ENCODE results near the gene BUD31.
"Not testable (repeated sequence)": the region's sequence is repeated elsewhere in the genome, so short reads cannot be mapped to it uniquely, and the experiment has no call there.

Gene BUD31

DNA sequence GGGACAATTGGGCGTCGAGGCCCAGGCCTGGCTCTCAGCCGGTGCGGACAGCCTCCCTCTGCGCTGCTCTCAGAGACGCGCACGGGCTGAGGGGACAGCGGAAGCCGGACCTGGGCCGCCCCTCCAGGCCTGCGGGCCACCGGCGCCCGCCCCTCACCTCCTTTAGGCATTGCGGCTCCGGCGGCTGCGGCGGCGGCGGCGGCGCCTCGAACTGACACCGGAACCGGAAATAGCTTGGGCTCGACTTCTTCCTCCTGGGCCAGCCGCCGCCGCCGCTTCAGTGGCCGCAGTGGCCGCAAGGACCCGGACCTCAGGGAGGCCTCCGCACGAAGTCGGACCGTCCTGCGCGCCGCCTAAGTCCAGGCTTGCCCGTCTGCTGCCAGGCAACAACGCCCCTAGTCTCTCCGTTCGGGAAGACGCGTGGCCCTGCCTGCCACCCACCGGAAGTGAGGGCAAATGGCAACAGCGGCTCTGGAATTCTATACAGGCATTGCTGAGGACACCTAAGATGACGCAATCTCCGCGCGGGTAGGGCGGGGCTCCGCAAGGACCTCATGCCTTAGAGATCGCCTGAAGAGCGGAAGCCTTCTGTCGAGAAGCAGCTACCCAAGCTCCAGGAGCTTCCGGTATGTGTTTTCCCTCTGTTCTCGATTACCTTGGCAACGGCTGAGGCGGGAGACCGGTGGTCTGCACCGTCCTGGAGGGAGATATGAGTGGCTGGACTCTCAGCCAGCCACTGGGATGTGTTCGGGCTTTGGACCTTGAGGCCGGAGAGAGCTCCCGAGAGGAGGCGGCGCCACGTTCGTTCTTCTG is at the start of gene BUD31, which contains the start of gene PDAP1:
TSS of gene BUD31 (plus strand) at position 591 of the 813 bp plus-strand sequence. CDS start 2,124 bp downstream, outside the sequence.
TSS of gene PDAP1 (minus strand) at position 219 of the 813 bp plus-strand sequence. CDS start at position 170, 49 bp downstream.
- DNase-seq: peak; percentile 96

DNA sequence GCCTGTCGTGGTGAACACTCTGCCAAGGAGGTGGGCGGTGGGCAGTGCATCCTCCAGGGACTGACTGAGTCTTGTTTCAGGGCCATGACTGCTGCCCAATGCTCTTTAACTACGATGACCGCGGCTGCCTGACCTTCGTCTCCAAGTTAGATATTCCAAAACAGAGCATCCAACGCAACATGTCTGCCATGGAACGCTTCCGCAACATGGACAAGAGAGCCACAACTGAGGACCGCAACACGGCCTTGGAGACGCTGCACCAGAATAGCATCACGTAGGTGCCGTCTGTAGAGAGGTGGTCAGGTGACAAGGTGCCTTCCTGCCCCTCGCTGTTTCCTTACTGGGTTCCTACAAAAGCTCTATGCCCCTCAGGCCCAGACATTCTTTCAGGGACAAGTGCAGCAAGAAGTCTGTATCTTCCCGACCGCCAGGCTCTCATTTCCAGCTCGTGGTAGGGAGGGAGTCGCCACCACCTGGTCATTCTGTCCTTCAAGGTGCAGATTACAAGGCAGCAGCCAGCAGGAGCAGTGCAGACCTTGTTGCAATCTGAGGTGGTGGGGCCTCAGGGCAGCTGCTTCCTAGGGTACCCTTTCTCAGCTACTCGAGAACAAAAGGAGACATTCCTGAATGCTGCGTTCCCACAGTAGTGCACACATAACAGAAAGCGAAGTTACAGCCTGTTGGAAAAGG is 49.2 kb upstream of the BUD31 start:
- DNase-seq: no peak

DNA sequence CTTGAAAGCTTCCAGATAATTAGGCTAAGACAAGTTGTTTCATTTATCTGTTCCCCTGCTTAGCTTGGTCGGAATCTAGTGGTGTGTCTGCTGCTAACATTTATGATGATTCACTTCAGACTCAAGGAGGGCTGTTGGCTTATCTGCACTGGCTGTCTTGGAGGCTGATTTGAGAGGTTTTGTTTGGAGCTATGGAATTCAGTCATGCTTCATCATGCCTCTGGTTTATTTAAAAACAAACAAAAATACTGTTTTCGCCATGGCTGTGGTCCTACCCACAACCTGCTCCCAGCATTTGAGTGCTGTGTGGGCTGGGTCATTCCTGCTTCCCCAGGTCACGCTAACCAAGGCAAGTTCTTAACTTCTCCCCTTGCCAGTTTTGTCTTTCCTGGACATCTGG is 46.0 kb upstream of the BUD31 start:
- DNase-seq: no peak

DNA sequence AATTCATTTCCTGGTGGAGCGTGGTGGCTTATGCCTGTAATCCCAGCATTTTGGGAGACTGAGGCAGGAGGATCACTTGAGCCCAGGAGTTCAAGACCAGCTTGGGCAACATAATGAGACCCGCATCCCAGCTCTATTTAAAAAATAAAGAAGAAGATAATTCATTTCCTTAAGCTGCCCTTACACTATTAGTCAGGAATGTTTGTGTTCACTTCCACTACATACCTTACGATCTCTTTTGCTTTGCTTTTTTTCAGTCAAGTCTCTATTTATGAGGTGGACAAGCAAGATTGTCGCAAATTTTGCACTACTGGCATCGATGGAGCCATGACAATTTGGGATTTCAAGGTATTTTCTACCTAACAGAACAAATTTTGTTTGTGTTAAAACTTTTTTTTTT is 45.5 kb upstream of the BUD31 start:
- no peak for DNase-seq

GRCh38 chr7:99365318-99366141 is 43.2 kb upstream of the BUD31 start:
- DNase-seq: peak; percentile 61

DNA sequence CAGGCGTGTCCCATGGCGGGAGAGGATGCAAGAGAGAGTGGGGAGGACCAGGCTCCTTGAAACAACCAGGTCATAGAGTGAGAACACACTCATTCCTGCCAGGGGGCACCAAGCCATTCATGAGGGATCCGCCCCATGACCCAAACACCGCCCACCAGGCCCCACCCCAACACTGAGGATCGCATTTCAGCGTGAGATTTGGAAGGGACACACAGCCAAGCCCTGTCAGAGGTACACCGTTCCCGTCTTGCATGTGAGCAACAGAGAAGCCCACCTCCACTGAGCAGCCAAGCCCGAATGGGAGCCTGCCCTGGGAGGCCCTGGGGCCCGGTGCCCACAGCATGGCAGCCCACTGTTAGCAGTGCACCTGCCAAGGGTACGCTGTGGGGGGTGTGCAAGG is 42.1 kb upstream of the BUD31 start:
- no peak for DNase-seq

DNA sequence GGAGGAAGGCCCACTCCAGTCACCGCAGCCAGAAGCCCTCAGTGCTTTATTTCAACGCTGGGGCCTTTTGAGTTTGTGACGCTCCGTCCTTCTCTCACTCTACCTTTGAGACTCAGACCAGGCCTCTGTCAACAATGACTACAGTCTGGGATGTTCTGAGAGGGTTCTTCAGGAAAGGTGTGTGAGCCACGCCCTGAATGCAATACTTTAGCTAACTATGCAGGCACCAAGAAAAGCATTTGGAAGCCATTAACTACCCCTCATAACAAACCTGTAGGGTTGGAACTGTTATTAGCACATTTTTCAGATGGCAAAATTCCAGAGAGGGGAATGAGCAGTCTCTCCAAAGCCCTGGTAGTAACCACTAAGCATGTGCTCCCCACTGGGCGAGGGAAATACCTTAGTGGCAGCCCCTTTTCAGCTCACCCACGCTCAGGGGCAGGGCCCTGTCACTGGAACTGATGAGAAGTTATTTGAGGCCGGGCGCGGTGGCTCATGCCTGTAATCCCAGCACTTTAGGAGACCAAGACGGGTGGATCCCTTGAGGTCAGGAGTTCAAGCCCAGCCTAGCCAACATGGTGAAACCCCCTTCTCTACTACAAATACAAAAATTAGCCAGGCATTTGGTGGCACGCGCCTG is 39.9 kb upstream of the BUD31 start:
- no peak for DNase-seq

- DNase-seq: no peak
These were observed 38.9 kb upstream of the BUD31 start for GRCh38 chr7:99369767-99370391.

DNA sequence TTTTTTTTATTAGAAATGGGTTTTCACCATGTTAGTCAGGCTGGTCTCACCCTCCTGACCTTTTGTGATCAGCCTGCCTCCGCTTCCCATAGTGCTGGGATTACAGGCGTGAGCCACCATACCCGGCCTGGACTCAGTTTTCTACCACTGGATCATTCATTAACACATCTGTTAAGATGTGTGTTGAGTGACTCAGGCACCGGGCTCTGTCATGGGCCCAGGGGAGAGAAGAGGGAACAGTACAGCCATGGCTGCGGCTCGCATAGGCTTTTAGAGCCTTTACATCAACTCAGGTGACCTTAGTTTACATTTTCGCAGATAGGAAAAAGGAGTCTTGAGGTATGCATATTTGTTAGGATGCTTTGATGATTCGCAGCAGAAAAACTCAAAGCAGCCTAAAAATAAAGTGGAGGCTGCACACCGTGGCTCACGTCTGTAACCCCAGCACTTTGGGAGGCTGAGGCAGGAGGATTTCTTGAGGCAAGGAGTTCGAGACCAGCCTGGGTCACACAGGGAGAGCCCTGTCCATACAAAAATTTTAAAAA is 37.3 kb upstream of the BUD31 start:
- no peak for DNase-seq

DNA sequence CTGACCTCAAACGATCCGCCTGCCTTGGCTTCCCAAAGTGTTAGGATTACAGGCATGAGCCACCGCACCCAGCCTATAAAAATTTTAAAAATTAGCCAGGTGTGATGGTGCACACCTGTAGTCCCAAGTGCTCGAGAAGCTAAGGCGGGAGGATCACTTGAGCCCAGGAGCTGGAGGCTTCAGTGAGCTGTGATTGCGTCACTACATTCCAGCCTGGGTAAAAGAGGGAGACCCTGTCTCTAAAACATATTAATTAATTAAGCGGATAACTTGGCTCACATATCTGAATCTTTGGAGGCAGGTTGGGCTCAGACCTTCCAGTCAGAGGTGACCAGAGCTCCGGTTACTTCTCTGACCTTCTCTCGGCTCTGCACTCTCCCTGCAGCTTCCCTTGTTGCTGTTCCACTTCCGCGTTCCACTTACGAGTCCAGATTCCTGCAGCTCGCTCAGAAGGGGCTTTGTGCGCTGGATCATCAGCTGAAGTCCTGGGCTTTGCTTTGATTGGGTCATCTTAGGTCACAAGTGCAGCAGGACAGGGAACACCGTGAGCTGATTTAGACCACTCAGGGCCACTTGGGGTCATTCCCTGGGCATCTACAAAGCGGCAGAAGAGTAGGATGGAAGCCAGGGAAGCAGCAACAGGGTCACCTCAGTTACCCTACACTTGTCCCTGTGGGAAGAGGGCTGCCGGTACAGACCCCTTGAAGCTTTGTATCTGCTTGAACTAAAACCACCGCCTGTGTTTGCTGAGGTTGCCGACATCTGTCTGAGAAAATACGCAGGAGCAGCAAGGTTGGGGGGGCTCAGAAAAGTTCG is 36.3 kb upstream of the BUD31 start:
- no peak for DNase-seq

- no peak for DNase-seq
These were observed 35.4 kb upstream of the BUD31 start for GRCh38 chr7:99373091-99374066.

- DNase-seq: peak; percentile 94
These were observed 34.4 kb upstream of the BUD31 start, which contains the start of gene ARPC1B for GRCh38 chr7:99374111-99375064. ARPC1B (plus strand) TSS chr7:99374730; CDS start chr7:99385715, 10,985 bp downstream.

DNA sequence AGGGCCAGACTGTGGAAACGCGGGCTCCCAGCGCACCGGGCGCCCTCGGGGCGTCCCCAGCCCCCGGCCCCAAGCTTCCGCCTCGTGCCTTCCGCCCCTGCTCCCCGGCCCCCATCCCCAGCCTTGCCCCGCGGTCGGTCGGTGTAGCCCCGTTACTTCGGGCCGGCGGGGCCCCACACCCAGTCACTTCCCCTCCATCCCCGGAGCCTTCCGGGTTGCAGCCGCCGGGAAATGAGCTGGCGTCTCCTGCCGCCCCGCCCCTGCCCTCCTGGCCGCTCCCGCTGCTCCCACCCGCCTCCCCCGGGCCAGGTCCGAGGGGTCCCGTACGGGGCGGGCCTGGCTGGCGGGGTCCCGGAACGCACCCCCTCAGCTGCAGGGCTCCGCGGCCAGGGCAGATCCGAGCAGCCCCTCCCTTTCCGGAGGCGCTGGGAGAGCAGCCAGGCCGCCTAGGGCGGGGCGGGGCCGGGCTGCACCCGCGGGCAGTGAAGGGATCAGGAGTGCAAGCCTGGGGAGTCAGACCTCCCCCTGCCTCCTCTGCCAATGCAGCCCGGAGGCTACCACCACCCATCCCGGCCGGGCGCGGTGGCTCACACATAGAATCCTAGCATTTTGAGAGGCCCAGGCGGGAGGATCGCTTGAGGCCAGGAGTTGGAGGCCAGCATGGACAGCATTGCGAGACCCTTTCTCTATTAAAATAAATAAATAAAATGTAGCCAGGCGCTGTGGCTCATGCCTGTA is 33.5 kb upstream of the BUD31 start:
- peak; percentile 90 for DNase-seq

GRCh38 chr7:99379043-99379577 is 29.7 kb upstream of the BUD31 start:
- DNase-seq: peak; percentile 41

DNA sequence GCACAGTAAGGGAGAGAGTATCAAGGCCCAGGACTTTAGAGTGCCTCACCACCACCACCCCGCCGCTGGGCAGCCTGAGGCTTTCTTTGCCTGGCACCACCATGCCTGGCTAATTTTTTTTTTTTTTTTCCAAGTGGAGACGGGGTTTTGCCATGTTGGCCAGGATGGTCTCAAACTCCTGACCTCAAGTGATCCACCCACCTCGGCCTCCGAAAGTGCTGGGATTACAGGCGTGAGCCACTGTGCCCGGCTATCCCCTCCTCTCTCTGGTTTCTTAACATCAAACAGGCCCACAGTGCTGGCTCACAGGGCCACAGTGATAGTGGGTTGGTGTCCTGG is 29.1 kb upstream of the BUD31 start:
- not testable (repeated sequence) for DNase-seq

- peak; percentile 80 for DNase-seq
These were observed 28.5 kb upstream of the BUD31 start for GRCh38 chr7:99380032-99380822.
